SK-N-SH (cell line): ENCODE data around the gene WDR91. TPM values are rescaled to one million over a fixed set of nuclear protein-coding genes. Genes with fewer than 3 reads are reported as not detected.

Experiments
- CTCF ChIA-PET: fragments of 300-600, 350-600 bp; formaldehyde crosslinking; extraction: SDS; loops from one replicate; lab custom pipeline; 2021; lab: Yijun Ruan, JAX
- POLR2A ChIA-PET: fragments of 350-600 bp; sonication (Branson Sonifier 250); formaldehyde crosslinking; extraction: SDS; loops from one replicate; lab custom pipeline; 2020; ENCODE audit warnings: antibody characterized with exemption, inconsistent platforms; lab: Yijun Ruan, JAX
- DNase-seq: peaks from one replicate; pipeline ENCODE4 v3.0.0; 2012
- H2AFZ ChIP-seq: fragments of 200-600 bp; sonication (generic); 2 replicates; pipeline ENCODE4 v1.8.1; 2016; ENCODE audit warnings: antibody characterized with exemption, mild to moderate bottlenecking, low read depth
- H3F3A ChIP-seq: fragments of 200-600 bp; sonication (generic); replicated peaks from 2 replicates; pipeline ENCODE3; 2016; ENCODE audit warnings: antibody characterized with exemption, mild to moderate bottlenecking; ENCODE audit not compliant: insufficient read depth
- H3K27ac ChIP-seq, 2 experiments: fragments of 200-500 bp in 1 of 2; fragments of 200-600 bp in 1 of 2; sonication (Bioruptor generic) in 1 of 2; sonication (generic), shearing (Covaris generic) in 1 of 2; 2 replicates each; pipeline versions ENCODE4 v1.5.1 to v1.6.1; 2014 to 2016; ENCODE audit warnings: low read depth in 2 of 2, inconsistent platforms in 1 of 2, low read length in 1 of 2, mild to moderate bottlenecking in 1 of 2, mixed read lengths in 1 of 2
- H3K27me3 ChIP-seq: fragments of 200-600 bp; sonication (generic), shearing (Covaris generic); 2 replicates; pipeline ENCODE4 v1.6.1; 2016; ENCODE audit warnings: mixed run types; ENCODE audit not compliant: insufficient read depth
- H3K36me3 ChIP-seq, 2 experiments: fragments of 200-500 bp in 1 of 2; fragments of 200-600 bp in 1 of 2; sonication (Bioruptor generic) in 1 of 2; sonication (generic) in 1 of 2; replicated peaks in 1 of 2; 2 replicates each; pipeline versions ENCODE3 to v1.5.1; 2014 to 2016; ENCODE audit warnings: low read length in 1 of 2, mild to moderate bottlenecking in 1 of 2; ENCODE audit not compliant: insufficient read depth in 2 of 2, control insufficient read depth in 1 of 2
- H3K4me1 ChIP-seq, 2 experiments: fragments of 200-500 bp in 1 of 2; fragments of 200-600 bp in 1 of 2; sonication (Bioruptor generic) in 1 of 2; sonication (generic), shearing (Covaris generic) in 1 of 2; 2 replicates each; pipeline versions ENCODE4 v1.5.1 to v1.6.1; 2014 to 2016; ENCODE audit warnings: low read depth in 1 of 2, low read length in 1 of 2, mixed run types in 1 of 2; ENCODE audit not compliant: insufficient read depth in 2 of 2, control insufficient read depth in 1 of 2
- H3K4me2 ChIP-seq: fragments of 200-600 bp; sonication (generic), shearing (Covaris generic); 2 replicates; pipeline ENCODE4 v1.6.1; 2017; ENCODE audit warnings: mixed run types
- H3K4me3 ChIP-seq, 2 experiments: fragments of 200-500 bp in 1 of 2; fragments of 200-600 bp in 1 of 2; sonication (Bioruptor generic) in 1 of 2; sonication (generic), shearing (Covaris generic) in 1 of 2; 2 replicates each; pipeline versions ENCODE4 v1.5.1 to v1.8.1; 2014 to 2016; ENCODE audit warnings: low read depth in 2 of 2, inconsistent platforms in 1 of 2, low read length in 1 of 2, mild to moderate bottlenecking in 1 of 2, mixed read lengths in 1 of 2, moderate library complexity in 1 of 2
- H3K79me2 ChIP-seq: fragments of 200-600 bp; sonication (generic); 2 replicates; pipeline ENCODE4 v1.8.1; 2017; ENCODE audit warnings: mild to moderate bottlenecking; ENCODE audit not compliant: insufficient read depth
- H3K9ac ChIP-seq: fragments of 200-600 bp; sonication (generic); 2 replicates; pipeline ENCODE4 v1.6.1; 2017; ENCODE audit warnings: mixed run types
- H3K9me2 ChIP-seq: fragments of 200-600 bp; sonication (generic); 2 replicates; pipeline ENCODE4 v1.6.1; 2017; ENCODE audit warnings: mixed run types
- H3K9me3 ChIP-seq: fragments of 200-600 bp; sonication (generic); 2 replicates; pipeline ENCODE4 v1.6.1; 2017; ENCODE audit warnings: mixed run types, mild to moderate bottlenecking, moderate library complexity
- H4K20me1 ChIP-seq: fragments of 200-600 bp; sonication (generic); 2 replicates; pipeline ENCODE4 v1.6.1; 2017; ENCODE audit warnings: mild to moderate bottlenecking, mixed run types; ENCODE audit not compliant: insufficient read depth
- CHD2 ChIP-seq: fragments of 150-350 bp; IDR thresholded peaks from 2 replicates; pipeline ENCODE4 v1.6.1; 2018; ENCODE audit warnings: low read length; ENCODE audit not compliant: partially characterized antibody
- CTCF ChIP-seq: fragments of 200-600 bp; sonication (generic); IDR thresholded peaks from 2 replicates; pipeline ENCODE4 v1.6.1; 2017; ENCODE audit warnings: antibody characterized with exemption, mild to moderate bottlenecking, moderate library complexity
- ELF1 ChIP-seq: IDR thresholded peaks from 2 replicates; pipeline ENCODE4 v1.4.0; 2012
- FOSL2 ChIP-seq: IDR thresholded peaks from 2 replicates; pipeline ENCODE4 v1.4.0; 2012; ENCODE audit warnings: low read depth, mild to moderate bottlenecking, moderate library complexity, borderline replicate concordance
- GABPA ChIP-seq: IDR thresholded peaks from 2 replicates; pipeline ENCODE4 v1.4.0; 2012; ENCODE audit warnings: low read depth, mild to moderate bottlenecking
- MXI1 ChIP-seq: IDR thresholded peaks from 2 replicates; pipeline ENCODE4 v1.6.1; 2012; ENCODE audit warnings: mild to moderate bottlenecking, low read depth, low read length, improper control_type of control experiment
- NRF1 ChIP-seq: IDR thresholded peaks from 2 replicates; pipeline ENCODE4 v1.6.1; 2012; ENCODE audit warnings: low read depth, mild to moderate bottlenecking, low read length
- PBX3 ChIP-seq: IDR thresholded peaks from 2 replicates; pipeline ENCODE4; 2012
- POLR2AphosphoS5 ChIP-seq: IDR thresholded peaks from 2 replicates; pipeline ENCODE4 v1.6.1; 2012; ENCODE audit warnings: low read depth, low read length
- RAD21 ChIP-seq: IDR thresholded peaks from 2 replicates; pipeline ENCODE4 v1.6.1; 2012; ENCODE audit warnings: mild to moderate bottlenecking, low read length
- REST ChIP-seq: IDR thresholded peaks from 2 replicates; pipeline ENCODE4 v1.6.1; 2012; ENCODE audit warnings: mild to moderate bottlenecking, low read depth, low read length, moderate library complexity
- RFX5 ChIP-seq: IDR thresholded peaks from 2 replicates; pipeline ENCODE4 v1.6.1; 2012; ENCODE audit warnings: mild to moderate bottlenecking, improper control_type of control experiment, low read length
- RXRA ChIP-seq: IDR thresholded peaks from 2 replicates; pipeline ENCODE4 v1.4.0; 2012; ENCODE audit warnings: low read depth, mild to moderate bottlenecking, borderline replicate concordance
- SMC3 ChIP-seq: IDR thresholded peaks from 2 replicates; pipeline ENCODE4 v1.6.1; 2012; ENCODE audit warnings: low read depth, low read length, improper control_type of control experiment
- TAF1 ChIP-seq: IDR thresholded peaks from 2 replicates; pipeline ENCODE4 v1.6.1; 2012; ENCODE audit warnings: low read depth, mild to moderate bottlenecking, low read length, moderate library complexity, borderline replicate concordance
- TEAD4 ChIP-seq: IDR thresholded peaks from 2 replicates; pipeline ENCODE4 v1.4.0; 2012; ENCODE audit warnings: mild to moderate bottlenecking, borderline replicate concordance; ENCODE audit not compliant: insufficient read depth
- USF2 ChIP-seq: fragments of 150-350 bp; IDR thresholded peaks from 2 replicates; pipeline ENCODE4 v1.6.1; 2017; ENCODE audit warnings: antibody characterized with exemption, low read length, low read depth, borderline replicate concordance
- YY1 ChIP-seq: IDR thresholded peaks from 2 replicates; pipeline ENCODE4 v1.4.0; 2012; ENCODE audit warnings: low read depth, mild to moderate bottlenecking
- ZBTB33 ChIP-seq: IDR thresholded peaks from 2 replicates; pipeline ENCODE4 v1.4.0; 2012; ENCODE audit warnings: low read depth, borderline replicate concordance
- WGBS: methylation state at CpG from one replicate; pipeline ENCODE4 v1.1.6; 2017; ENCODE audit warnings: low lambda C conversion rate; 5-methylcytosine and 5-hydroxymethylcytosine counted together
- polyA plus RNA-seq, 3 experiments: library from polyadenylated mRNA; depleted of rRNA; stranded (reverse); fragments of >200 nt; gene quantifications; 2 replicates each; pipeline ENCODE4 v1.2.3, GENCODE V29; 2012

Gene WDR91
- polyA plus RNA-seq (2012; rRNA removed) = 8.4 and 8.9 TPM in 2 replicates
- 2.8 and 4.0 TPM in 2 replicates for polyA plus RNA-seq (2012; cell fraction: cytosol; rRNA removed)
- 42.2 and 42.4 TPM in 2 replicates for polyA plus RNA-seq (2012; cell fraction: nucleus; rRNA removed)

GRCh38 chr7:135211179-135211945 is at the start of gene WDR91:
Gene WDR91, minus strand, starts transcription at chr7:135211526. Its CDS starts 24 bp downstream, at chr7:135211502.
- ChIA-PET CTCF (interaction anchor here (1.0 to 1.7 kb wide), 4 partner anchors 9 to 70 kb away, joined by 3 to 6 read pairs (median 5); partner anchors contain the start of gene CYREN), POLR2A (interaction anchor here (0.5 to 2.0 kb wide), 6 partner anchors 9 to 385 kb away, joined by 3 to 8 read pairs (median 6); partner anchors contain the start of gene CYREN)
- no peaks in the 10 kb centered on the region for H3K9me2 ChIP-seq
- H3K4me2 ChIP-seq = peak within 1 kb of the TSS; percentile 86
- H3K9ac ChIP-seq = peak within 1 kb of the TSS; percentile 80
- no peaks in the 10 kb centered on the region for H3K27me3 ChIP-seq
- peaks cover 5% of the 10 kb centered on the region for H3F3A ChIP-seq
- H4K20me1 ChIP-seq = no peaks in the 10 kb centered on the region
- H3K27ac ChIP-seq = peak within 1 kb of the TSS; percentile 81 to 90
- peak; percentile 100 for DNase-seq
- peak within 1 kb of the TSS; percentile 92 to 99 for H3K4me3 ChIP-seq
- TF ChIP-seq USF2 (no peak), GABPA (no peak), NRF1 (peak; percentile 21; the same call in 1 of the 2 replicates), ZBTB33 (no peak), MXI1 (0 out of 2 replicates have a peak, but pooled peaks have one; percentile 79), TEAD4 (no peak), RAD21 (no peak), TAF1 (peak; percentile 96), RFX5 (no peak), RXRA (no peak), ELF1 (no peak), PBX3 (no peak), YY1 (peak; percentile 90), REST (0 out of 2 replicates have a peak, but pooled peaks have one; percentile 53), SMC3 (no peak), CTCF (peak; percentile 33), FOSL2 (no peak; the same call in 1 of the 2 replicates), CHD2 (peak; percentile 47), POLR2AphosphoS5 (peak; percentile 84)
- 1% methylated on average over 32 of the region's 82 CpGs for WGBS
- H3K79me2 ChIP-seq = no peaks in the 10 kb centered on the region
- peaks cover 0 to 6% of the 10 kb centered on the region in 2 experiments; a peak in 2 of 4 replicates for H3K4me1 ChIP-seq
- no peaks in the 10 kb centered on the region for H3K36me3 ChIP-seq
- H2AFZ ChIP-seq = peak within 1 kb of the TSS; percentile 98
- H3K9me3 ChIP-seq = no peaks in the 10 kb centered on the region
